Measurements from ENCODE around the gene CCER1.

GRCh38 chr12:90940872-90941499 is 14.0 kb downstream of the CCER1 start:
- TF ChIP-seq, protein P1, sequence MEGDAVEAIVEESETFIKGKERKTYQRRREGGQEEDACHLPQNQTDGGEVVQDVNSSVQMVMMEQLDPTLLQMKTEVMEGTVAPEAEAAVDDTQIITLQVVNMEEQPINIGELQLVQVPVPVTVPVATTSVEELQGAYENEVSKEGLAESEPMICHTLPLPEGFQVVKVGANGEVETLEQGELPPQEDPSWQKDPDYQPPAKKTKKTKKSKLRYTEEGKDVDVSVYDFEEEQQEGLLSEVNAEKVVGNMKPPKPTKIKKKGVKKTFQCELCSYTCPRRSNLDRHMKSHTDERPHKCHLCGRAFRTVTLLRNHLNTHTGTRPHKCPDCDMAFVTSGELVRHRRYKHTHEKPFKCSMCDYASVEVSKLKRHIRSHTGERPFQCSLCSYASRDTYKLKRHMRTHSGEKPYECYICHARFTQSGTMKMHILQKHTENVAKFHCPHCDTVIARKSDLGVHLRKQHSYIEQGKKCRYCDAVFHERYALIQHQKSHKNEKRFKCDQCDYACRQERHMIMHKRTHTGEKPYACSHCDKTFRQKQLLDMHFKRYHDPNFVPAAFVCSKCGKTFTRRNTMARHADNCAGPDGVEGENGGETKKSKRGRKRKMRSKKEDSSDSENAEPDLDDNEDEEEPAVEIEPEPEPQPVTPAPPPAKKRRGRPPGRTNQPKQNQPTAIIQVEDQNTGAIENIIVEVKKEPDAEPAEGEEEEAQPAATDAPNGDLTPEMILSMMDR (IDR thresholded peaks at IDR 0.05; ENCODE audit: borderline replicate concordance, extremely low read depth, low read length, poor library complexity, severe bottlenecking) = peak; percentile 73
- TF ChIP-seq EZH2 (IDR thresholded peaks at IDR 0.05; ENCODE audit: borderline replicate concordance, low read depth, low read length, severe bottlenecking) = no peak
